NCI-H460 (cell line): ENCODE data around the gene SPCS2. TPM values are rescaled to one million over a fixed set of nuclear protein-coding genes. Genes with fewer than 3 reads are reported as not detected.

Experiments
- small RNA-seq, 2 experiments: library from RNA; depleted of rRNA; stranded (forward); fragments of <200 nt; gene quantifications; one replicate each; pipeline ENCODE3, GENCODE V24; 2014
- total RNA-seq: library from RNA; depleted of rRNA; stranded (reverse); fragments of >200 nt; shearing (Covaris generic); gene quantifications from 2 replicates; pipeline ENCODE4 v1.2.3, GENCODE V29; 2014; rRNA removed

The SPCS2 gene
- total RNA-seq, 1 experiment from 2014 or later = 81.9 TPM

Small RNA genes lying within 50 kb of the gene (small RNA-seq; reads per million reads assigned to genes)
- gene RNU6-216P = 0 reads per million in 2 experiments

Other genes starting within 250 kb of the SPCS2 start
- not detected in 2 replicates for gene CHRDL2, start 217.8 kb upstream of the SPCS2 start, total RNA-seq
- gene RNF169, start 200.4 kb upstream of the SPCS2 start, total RNA-seq = 11.1 and 12.3 TPM in 2 replicates
- 22.3 and 25.1 TPM in 2 replicates for gene XRRA1, start 175 bp upstream of the SPCS2 start, total RNA-seq
- gene NEU3, start 39.7 kb downstream of the SPCS2 start, total RNA-seq = 7.5 and 7.7 TPM in 2 replicates
- gene OR2AT4, start 147.6 kb downstream of the SPCS2 start, total RNA-seq = not detected in 2 replicates
- 0.17 TPM in 1 of 2 replicates, not detected in the other for gene SLCO2B1, start 201.8 kb downstream of the SPCS2 start, total RNA-seq